Measurements from ENCODE around the gene PAPSS2. TPM values are rescaled to one million over a fixed set of nuclear protein-coding genes. Genes with fewer than 3 reads are reported as not detected.

Gene PAPSS2
- total RNA-seq, 1 experiment from 2014 or later: 24.5 TPM

GRCh38 chr10:87657371-87657770 is 2.3 kb upstream of the PAPSS2 start:
- H3K4me1 ChIP-seq (ENCODE audit: insufficient read depth, low read length): peaks cover 9% of the 10 kb centered on the region; the same call in 1 of the 2 replicates
- no peak overlapping the region for H2AK5ac ChIP-seq (ENCODE audit: insufficient read length, low read length)
- H4K20me1 ChIP-seq (ENCODE audit: control insufficient read depth, insufficient read depth, insufficient read length): no peaks in the 10 kb centered on the region
- no peak for TF ChIP-seq CTCF (conservative IDR thresholded peaks at IDR 0.05)
- no peaks in the 10 kb centered on the region for H3K9me3 ChIP-seq (ENCODE audit: control insufficient read depth, low read depth, low read length)
- H2BK15ac ChIP-seq (ENCODE audit: low read depth, low read length): no peak overlapping the region
- H4K91ac ChIP-seq (ENCODE audit: insufficient read length, low read depth, low read length): no peak overlapping the region
- H3K18ac ChIP-seq (ENCODE audit: insufficient read length, low read depth, low read length): no peak overlapping the region
- H3K14ac ChIP-seq (ENCODE audit: insufficient read depth, low read length): no peak overlapping the region
- H3K4me2 ChIP-seq (ENCODE audit: insufficient read depth, insufficient read length, low read length): no peak overlapping the region
- no peak for DNase-seq
- Mint-ChIP-seq H3K4me1 (peaks cover 46 to 52% of the 10 kb centered on the region in 2 experiments), H3K4me3 (no peak overlapping the region), H3K27me3 (ENCODE audit: low read depth) (no peaks in the 10 kb centered on the region), H3K27ac (no peak overlapping the region), H3K9me3 (no peaks in the 10 kb centered on the region; a peak in 1 of 5 replicates), H3K36me3 (ENCODE audit: insufficient read depth in 1 of 3, low read depth in 3 of 3) (no peaks in the 10 kb centered on the region)
- no peak overlapping the region for H2AFZ ChIP-seq (ENCODE audit: low read length)
- no peak overlapping the region for H3T11ph ChIP-seq (ENCODE audit: low read length)
- no peak overlapping the region for H3K4ac ChIP-seq (ENCODE audit: low read depth, low read length)
- no peak overlapping the region for H3K23ac ChIP-seq (ENCODE audit: insufficient read length, low read depth, low read length)
- 0 out of 2 replicates have a peak, but pooled peaks cover 3% of the 10 kb centered on the region for H3K79me2 ChIP-seq (ENCODE audit: insufficient read depth, low read length)
- H2BK120ac ChIP-seq (ENCODE audit: low read depth, low read length, poor library complexity, severe bottlenecking): no peak overlapping the region
- H3K79me1 ChIP-seq (ENCODE audit: insufficient read depth, low read depth, low read length, poor library complexity, severe bottlenecking): no peaks in the 10 kb centered on the region
- no peak overlapping the region for H4K5ac ChIP-seq (ENCODE audit: insufficient read length, low read depth, low read length)
- no peak overlapping the region for H3K27ac ChIP-seq (ENCODE audit: insufficient read length, low read depth, low read length)
- H2BK5ac ChIP-seq (ENCODE audit: insufficient read length, low read length): no peak overlapping the region
- no peak overlapping the region for H3K9ac ChIP-seq (ENCODE audit: extremely low read depth, insufficient read length, low read length)
- H4K8ac ChIP-seq (replicated peaks; ENCODE audit: insufficient read length, low read depth, low read length): no peak overlapping the region
- H3K23me2 ChIP-seq (ENCODE audit: insufficient read length, low read depth, low read length, poor library complexity, severe bottlenecking): peaks cover 7% of the 10 kb centered on the region
- no CpG with 5 or more reads among the region's 5 CpGs for WGBS (ENCODE audit: extremely low coverage, insufficient read length, low lambda C conversion rate)
- no peak overlapping the region for H2BK12ac ChIP-seq (ENCODE audit: insufficient read length, low read depth, low read length)
- no peaks in the 10 kb centered on the region for H3K27me3 ChIP-seq (ENCODE audit: insufficient read depth, low read length)
- H3K56ac ChIP-seq (ENCODE audit: insufficient read length, low read depth, low read length): no peak overlapping the region
- no peak overlapping the region for H2BK20ac ChIP-seq (ENCODE audit: low read depth, low read length, poor library complexity, severe bottlenecking)

Data from H9 (cell line).